H9 (cell line): ENCODE measurements around the gene CRACR2A. TPM values are rescaled to one million over a fixed set of nuclear protein-coding genes. Genes with fewer than 3 reads are reported as not detected.

ENCODE experiments used
- DNase-seq: peaks from one replicate; pipeline ENCODE4 v3.0.0-alpha.2; 2017
- H2AFZ ChIP-seq: one replicate; pipeline ENCODE4 v1.6.1; 2013; ENCODE audit warnings: mild to moderate bottlenecking, low read length, control low read depth, moderate library complexity
- H2AK5ac ChIP-seq: 2 replicates; pipeline ENCODE4 v1.6.1; 2013; ENCODE audit warnings: low read length, control low read depth, mixed read lengths; ENCODE audit not compliant: insufficient read length
- H2BK120ac ChIP-seq: one replicate; pipeline ENCODE4 v1.6.1; 2013; ENCODE audit warnings: low read depth, mild to moderate bottlenecking, low read length, control low read depth, inconsistent platforms; ENCODE audit not compliant: poor library complexity, severe bottlenecking
- H2BK12ac ChIP-seq: 2 replicates; pipeline ENCODE4 v1.6.1; 2013; ENCODE audit warnings: low read length, control low read depth, mixed read lengths, low read depth; ENCODE audit not compliant: insufficient read length
- H2BK15ac ChIP-seq: 2 replicates; pipeline ENCODE4 v1.6.1; 2013; ENCODE audit warnings: low read depth, low read length, control low read depth
- H2BK20ac ChIP-seq: one replicate; pipeline ENCODE4 v1.6.1; 2013; ENCODE audit warnings: low read depth, mild to moderate bottlenecking, low read length, control low read depth, inconsistent platforms; ENCODE audit not compliant: poor library complexity, severe bottlenecking
- H2BK5ac ChIP-seq: 2 replicates; pipeline ENCODE4 v1.6.1; 2013; ENCODE audit warnings: low read length, control low read depth, mixed read lengths; ENCODE audit not compliant: insufficient read length
- H3K14ac ChIP-seq: 2 replicates; pipeline ENCODE4 v1.6.1; 2013; ENCODE audit warnings: low read length, control low read depth; ENCODE audit not compliant: insufficient read depth
- H3K18ac ChIP-seq: 2 replicates; pipeline ENCODE4 v1.6.1; 2013; ENCODE audit warnings: low read depth, mild to moderate bottlenecking, mixed read lengths, low read length, control low read depth; ENCODE audit not compliant: insufficient read length
- H3K23ac ChIP-seq: 2 replicates; pipeline ENCODE4 v1.6.1; 2013; ENCODE audit warnings: low read length, control low read depth, mixed read lengths, low read depth; ENCODE audit not compliant: insufficient read length
- H3K23me2 ChIP-seq: 2 replicates; pipeline ENCODE4 v1.6.1; 2013; ENCODE audit warnings: low read depth, mild to moderate bottlenecking, mixed read lengths, low read length, control low read depth; ENCODE audit not compliant: insufficient read length, poor library complexity, severe bottlenecking
- H3K27ac ChIP-seq: 2 replicates; pipeline ENCODE4 v1.5.1; 2013; ENCODE audit warnings: low read length, control low read depth, mixed read lengths, low read depth; ENCODE audit not compliant: insufficient read length
- H3K27me3 ChIP-seq: 2 replicates; pipeline ENCODE4 v1.6.1; 2013; ENCODE audit warnings: low read length, control low read depth, inconsistent platforms; ENCODE audit not compliant: insufficient read depth
- H3K4ac ChIP-seq: 2 replicates; pipeline ENCODE4 v1.6.1; 2013; ENCODE audit warnings: low read depth, mild to moderate bottlenecking, control low read depth, inconsistent platforms, low read length, moderate library complexity
- H3K4me1 ChIP-seq: 2 replicates; pipeline ENCODE4 v1.6.1; 2013; ENCODE audit warnings: low read length, control low read depth, inconsistent platforms; ENCODE audit not compliant: insufficient read depth
- H3K4me2 ChIP-seq: 2 replicates; pipeline ENCODE4 v1.6.1; 2013; ENCODE audit warnings: low read length, control low read depth, mixed read lengths; ENCODE audit not compliant: insufficient read length, insufficient read depth
- H3K56ac ChIP-seq: 2 replicates; pipeline ENCODE4 v1.6.1; 2013; ENCODE audit warnings: low read depth, mild to moderate bottlenecking, mixed read lengths, low read length, control low read depth; ENCODE audit not compliant: insufficient read length
- H3K79me1 ChIP-seq: 2 replicates; pipeline ENCODE4 v1.6.1; 2013; ENCODE audit warnings: low read depth, mild to moderate bottlenecking, moderate library complexity, low read length, control low read depth, inconsistent platforms; ENCODE audit not compliant: insufficient read depth, poor library complexity, severe bottlenecking
- H3K79me2 ChIP-seq: 2 replicates; pipeline ENCODE4 v1.6.1; 2013; ENCODE audit warnings: low read length, control low read depth, inconsistent platforms; ENCODE audit not compliant: insufficient read depth
- H3K9ac ChIP-seq: 2 replicates; pipeline ENCODE4 v1.6.1; 2013; ENCODE audit warnings: low read length, control low read depth, mixed read lengths; ENCODE audit not compliant: insufficient read length; ENCODE audit errors: extremely low read depth
- H3K9me3 ChIP-seq: one replicate; pipeline ENCODE4 v1.6.1; 2013; ENCODE audit warnings: low read depth, low read length, inconsistent platforms; ENCODE audit not compliant: control insufficient read depth
- H3T11ph ChIP-seq: one replicate; pipeline ENCODE4 v1.6.1; 2013; ENCODE audit warnings: mild to moderate bottlenecking, low read length, control low read depth, inconsistent platforms
- H4K20me1 ChIP-seq: one replicate; pipeline ENCODE4 v1.6.1; 2013; ENCODE audit not compliant: control insufficient read depth, insufficient read length, insufficient read depth
- H4K5ac ChIP-seq: 2 replicates; pipeline ENCODE4 v1.6.1; 2013; ENCODE audit warnings: low read depth, mild to moderate bottlenecking, mixed read lengths, low read length, control low read depth; ENCODE audit not compliant: insufficient read length
- H4K8ac ChIP-seq: replicated peaks from 2 replicates; pipeline ENCODE4 v1.6.1; 2013; ENCODE audit warnings: low read length, control low read depth, mixed read lengths, low read depth; ENCODE audit not compliant: insufficient read length
- H4K91ac ChIP-seq: 2 replicates; pipeline ENCODE4 v1.6.1; 2013; ENCODE audit warnings: low read depth, mild to moderate bottlenecking, moderate library complexity, mixed read lengths, low read length, control low read depth; ENCODE audit not compliant: insufficient read length
- H3K27ac Mint-ChIP-seq, 3 experiments: 2 replicates in 2 of 3; 3 replicates in 1 of 3; pipeline ENCODE4 v1.8.0; 2020 to 2021; ENCODE audit warnings: mixed read lengths in 3 of 3, mild to moderate bottlenecking in 1 of 3, moderate library complexity in 1 of 3
- H3K27me3 Mint-ChIP-seq: 2 replicates; pipeline ENCODE4 v1.8.0; 2021; ENCODE audit warnings: low read depth, mild to moderate bottlenecking, moderate library complexity, mixed read lengths
- H3K36me3 Mint-ChIP-seq, 3 experiments: 2 replicates in 2 of 3; 3 replicates in 1 of 3; pipeline ENCODE4 v1.8.0; 2020 to 2021; ENCODE audit warnings: low read depth in 3 of 3, mixed read lengths in 3 of 3; ENCODE audit not compliant: insufficient read depth in 1 of 3
- H3K4me1 Mint-ChIP-seq, 2 experiments: 2 replicates each; pipeline ENCODE4 v1.8.0; 2020; ENCODE audit warnings: mixed read lengths in 2 of 2
- H3K4me3 Mint-ChIP-seq, 2 experiments: 2 replicates in 1 of 2; 3 replicates in 1 of 2; pipeline ENCODE4 v1.8.0; 2020 to 2021; ENCODE audit warnings: mild to moderate bottlenecking in 2 of 2, mixed read lengths in 2 of 2, moderate library complexity in 1 of 2
- H3K9me3 Mint-ChIP-seq, 2 experiments: 2 replicates in 1 of 2; 3 replicates in 1 of 2; pipeline ENCODE4 v1.8.0; 2020; ENCODE audit warnings: mild to moderate bottlenecking in 2 of 2, mixed read lengths in 2 of 2, moderate library complexity in 1 of 2
- CTCF ChIP-seq: fragments of 200-600 bp; sonication (generic); conservative IDR thresholded peaks from 3 replicates; pipeline ENCODE4 v1.8.0; 2021; ENCODE audit warnings: antibody characterized with exemption, mild to moderate bottlenecking
- WGBS: extraction: QIAGEN DNeasy Blood & Tissue Kit; methylation state at CpG from one replicate; pipeline ENCODE4 v1.1.7; 2013; ENCODE audit warnings: missing lambda C conversion rate, low lambda C conversion rate, mixed read lengths; ENCODE audit not compliant: insufficient read length; ENCODE audit errors: extremely low coverage; 5-methylcytosine and 5-hydroxymethylcytosine counted together
- total RNA-seq: library from RNA; stranded (reverse); gene quantifications from 2 replicates; pipeline ENCODE4 v1.2.1, GENCODE V29; 2021

The CRACR2A gene
- total RNA-seq, 1 experiment from 2014 or later, result 2.0 TPM

GRCh38 chr12:3587402-3588013, 165.4 kb downstream of the CRACR2A start:
- Histone ChIP-seq H2AK5ac (no peak overlapping the region), H3K4ac (no peak overlapping the region), H4K8ac (no peak overlapping the region), H3K79me2 (no peaks in the 10 kb centered on the region), H4K20me1 (no peaks in the 10 kb centered on the region), H3K9ac (no peak overlapping the region), H3K27ac (no peak overlapping the region), H2BK12ac (no peak overlapping the region), H3K9me3 (no peaks in the 10 kb centered on the region), H3K14ac (no peak overlapping the region; the same call in 1 of the 2 replicates), H2BK15ac (no peak overlapping the region), H3T11ph (no peak overlapping the region), H4K91ac (no peak overlapping the region), H2AFZ (no peak overlapping the region), H3K56ac (no peak overlapping the region), H3K18ac (no peak overlapping the region), H3K4me2 (no peak overlapping the region), H3K23me2 (no peaks in the 10 kb centered on the region), H3K79me1 (no peaks in the 10 kb centered on the region), H2BK5ac (no peak overlapping the region), H3K27me3 (no peaks in the 10 kb centered on the region), H2BK20ac (no peak overlapping the region), H2BK120ac (no peak overlapping the region), H4K5ac (no peak overlapping the region), H3K4me1 (no peaks in the 10 kb centered on the region), H3K23ac (no peak overlapping the region)
- Mint-ChIP-seq H3K4me1 (peaks cover 6 to 12% of the 10 kb centered on the region in 2 experiments), H3K4me3 (no peak overlapping the region), H3K36me3 (peaks cover 3 to 5% (median 4%) of the 10 kb centered on the region in 3 experiments; a peak in 4 of 7 replicates), H3K27me3 (peaks cover 37% of the 10 kb centered on the region), H3K9me3 (peaks cover 0 to 2% of the 10 kb centered on the region in 2 experiments; a peak in 2 of 5 replicates), H3K27ac (no peak overlapping the region)
- TF ChIP-seq CTCF, result no peak
- no CpG with 5 or more reads among the region's 9 CpGs for WGBS
- no peak for DNase-seq
